GM06990 (cell line): ENCODE measurements around the gene KSR1.

Source experiments
- DNase-seq: peaks from one replicate; pipeline ENCODE4 v3.0.0-alpha.2; 2011; ENCODE audit not compliant: insufficient read length; ENCODE audit errors: extremely low read depth
- H3K27me3 ChIP-seq: replicated peaks from 2 replicates; pipeline ENCODE4 v1.6.0; 2011; ENCODE audit warnings: low read length; ENCODE audit not compliant: control insufficient read depth, insufficient read depth
- H3K36me3 ChIP-seq: 2 replicates; pipeline ENCODE4 v1.5.1; 2011; ENCODE audit warnings: low read length; ENCODE audit not compliant: control insufficient read depth, insufficient read depth
- H3K4me3 ChIP-seq: replicated peaks from 2 replicates; pipeline ENCODE4 v1.5.1; 2011; ENCODE audit warnings: low read depth, mild to moderate bottlenecking, control low read depth, low read length
- CTCF ChIP-seq: IDR thresholded peaks from 2 replicates; pipeline ENCODE4 v1.5.1; 2011; ENCODE audit warnings: low read length, control low read depth, mild to moderate bottlenecking, inconsistent platforms; ENCODE audit not compliant: insufficient read depth, poor library complexity, severe bottlenecking

Gene KSR1

DNA sequence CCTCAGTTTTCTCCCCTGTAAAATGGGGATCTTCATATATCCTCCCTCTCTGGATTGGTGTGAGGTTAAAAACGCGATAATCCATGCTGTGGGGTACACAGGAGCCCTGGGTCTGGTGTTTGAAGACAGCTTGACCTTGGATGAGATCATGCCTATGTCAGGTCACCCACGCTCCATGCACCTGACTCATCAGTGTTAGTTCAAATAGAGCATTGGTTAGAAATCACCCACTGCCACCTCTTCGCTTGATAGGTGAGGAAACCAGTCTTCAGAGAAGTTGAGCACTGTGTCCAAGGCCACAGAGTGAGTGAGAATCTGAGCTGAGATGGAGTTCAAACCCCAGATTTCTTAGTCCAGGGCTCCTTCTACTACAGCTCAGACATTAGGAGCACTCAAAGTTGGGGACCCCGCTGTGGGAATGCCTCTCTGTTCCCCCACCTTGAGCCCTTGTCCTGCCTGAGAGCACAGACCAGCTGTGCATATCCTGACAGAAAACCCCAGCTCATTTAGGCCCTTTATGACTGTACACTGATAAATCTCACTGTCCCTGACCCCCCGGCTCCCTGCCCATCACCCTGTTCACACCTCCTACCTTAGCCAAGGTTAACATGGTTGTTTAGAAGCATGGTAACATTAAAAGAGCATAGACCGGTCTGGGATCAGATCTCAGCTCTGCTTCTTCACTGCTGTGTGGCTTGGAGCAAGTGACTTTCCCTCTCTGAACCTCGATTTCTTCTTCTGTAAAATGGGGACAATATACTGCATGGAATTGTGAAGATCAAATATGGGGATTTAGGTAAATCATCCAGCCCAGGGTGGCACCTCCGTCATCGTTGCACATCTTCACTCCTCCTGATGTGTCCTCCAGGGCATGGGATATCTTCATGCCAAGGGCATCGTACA, 152.3 kb downstream of the KSR1 start:
- Histone ChIP-seq H3K4me3 (no peak overlapping the region), H3K27me3 (no peaks in the 10 kb centered on the region), H3K36me3 (peaks cover 36% of the 10 kb centered on the region)
- TF ChIP-seq CTCF = no peak
- no peak for DNase-seq

DNA sequence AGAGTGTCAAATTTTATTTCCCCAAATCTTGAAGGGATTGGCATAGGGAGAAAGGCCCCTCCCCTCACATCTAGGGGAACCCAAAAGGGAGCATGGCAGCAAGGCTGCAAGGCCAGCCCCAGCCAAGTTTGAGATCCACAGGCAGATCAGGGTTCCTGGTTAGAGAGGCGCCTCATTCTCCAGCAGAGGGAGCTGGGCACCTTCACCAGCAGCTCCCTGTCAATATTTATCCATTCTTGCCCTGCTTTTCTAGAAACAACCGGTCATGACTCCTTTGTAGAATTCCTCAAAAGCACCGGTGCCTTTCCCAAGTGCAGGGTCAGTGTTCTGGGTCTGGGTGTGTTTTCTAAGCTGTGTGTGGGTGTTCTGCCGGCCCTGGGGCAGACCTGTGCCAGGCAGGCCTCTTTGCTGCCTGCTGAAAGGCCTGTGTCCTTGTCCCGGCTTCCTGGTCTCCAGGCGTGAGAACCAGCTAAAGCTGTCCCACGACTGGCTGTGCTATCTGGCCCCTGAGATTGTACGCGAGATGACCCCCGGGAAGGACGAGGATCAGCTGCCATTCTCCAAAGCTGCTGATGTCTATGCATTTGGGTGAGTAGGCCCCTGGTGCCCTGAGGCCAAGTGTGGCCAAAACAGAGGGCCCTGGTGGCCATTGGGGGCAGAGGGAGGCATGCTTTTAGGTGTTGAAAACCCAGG, 153.5 kb downstream of the KSR1 start:
- peak; percentile 56 for TF ChIP-seq CTCF
- DNase-seq = no peak
- Histone ChIP-seq H3K36me3 (peaks cover 30% of the 10 kb centered on the region), H3K4me3 (no peak overlapping the region), H3K27me3 (no peaks in the 10 kb centered on the region)

- H3K36me3 ChIP-seq = peaks cover 26% of the 10 kb centered on the region
These were observed 154.0 kb downstream of the KSR1 start for GRCh38 chr17:27610304-27610677.

DNA sequence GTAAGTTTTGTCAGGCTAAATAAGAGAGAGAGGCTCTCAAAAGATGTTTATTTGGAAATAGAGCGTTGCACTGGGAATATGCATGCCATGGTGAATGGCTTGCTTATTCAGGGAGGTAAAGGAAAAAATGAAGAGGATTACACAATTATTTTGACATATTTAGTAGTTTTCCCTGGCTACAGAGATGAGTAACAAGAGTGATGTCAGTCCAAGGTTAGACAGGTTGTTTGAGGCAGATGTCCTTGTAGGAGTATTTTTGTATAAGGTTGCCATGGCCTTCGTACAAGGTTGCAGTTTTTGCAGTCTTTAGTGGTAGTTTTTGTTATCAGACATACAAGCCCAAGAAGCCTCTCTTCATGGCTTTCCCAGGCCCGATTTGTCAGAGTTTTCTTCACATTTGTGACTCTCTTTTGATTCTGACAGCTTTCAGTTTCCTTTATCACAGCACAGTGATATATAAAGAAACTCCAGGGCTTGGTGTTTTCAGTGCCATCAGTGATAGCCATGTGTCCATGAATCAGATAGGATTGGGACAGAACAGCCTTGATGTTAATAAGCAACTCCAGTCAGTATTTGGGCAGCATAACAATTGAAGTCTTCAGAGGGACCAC, 156.0 kb downstream of the KSR1 start:
- Histone ChIP-seq H3K36me3 (peaks cover 35% of the 10 kb centered on the region), H3K4me3 (no peak overlapping the region), H3K27me3 (no peaks in the 10 kb centered on the region)
- DNase-seq = no peak
- no peak for TF ChIP-seq CTCF

More at GRCh38 chr17:27610304-27610677, 154.0 kb downstream of the KSR1 start:
- no peak for TF ChIP-seq CTCF
- no peak for DNase-seq
- Histone ChIP-seq H3K4me3 (no peak overlapping the region), H3K27me3 (no peaks in the 10 kb centered on the region)

DNA sequence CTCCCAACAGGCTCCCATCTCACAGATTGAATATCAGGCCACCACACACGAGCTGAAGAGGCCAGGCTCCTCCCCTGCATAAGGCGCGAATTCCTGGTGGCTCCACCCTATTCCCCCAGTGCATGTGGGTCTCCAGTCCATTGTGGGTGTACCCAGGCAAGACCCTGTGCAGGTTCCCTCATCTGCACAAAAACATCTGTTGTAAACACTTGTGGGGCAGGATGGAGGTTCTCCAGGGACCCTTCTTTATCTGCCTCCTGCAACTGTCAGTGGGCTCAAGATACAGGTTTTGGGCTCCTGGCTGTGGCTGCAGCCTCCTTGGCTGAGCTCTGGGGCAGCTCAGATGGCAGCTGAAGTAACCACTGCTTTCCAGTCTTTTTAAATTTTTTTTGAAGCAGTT, 157.2 kb downstream of the KSR1 start:
- Histone ChIP-seq H3K4me3 (no peak overlapping the region), H3K36me3 (peaks cover 36% of the 10 kb centered on the region), H3K27me3 (no peaks in the 10 kb centered on the region)
- no peak for TF ChIP-seq CTCF
- no peak for DNase-seq
